ENCODE data around the gene HPS5.

- TF ChIP-seq POLR2A (IDR thresholded peaks at IDR 0.05) (no peak), CTCF (IDR thresholded peaks at IDR 0.05) (no peak)
Measured at GRCh38 chr11:18315893-18316292, 6.0 kb downstream of the HPS5 start.
